Measurements from ENCODE around the gene NME9. TPM values are rescaled to one million over a fixed set of nuclear protein-coding genes. Genes with fewer than 3 reads are reported as not detected.

The NME9 gene
- total RNA-seq (2022) (not detected in 2 replicates), Bru-seq, nascent RNA (percentile 4 among the genes with signal in this experiment), BruChase-seq, experiment 1, labeled RNA remaining after a 2-hour chase (percentile 4 among the genes with signal in this experiment), BruChase-seq, experiment 2, labeled RNA remaining after a 6-hour chase (percentile 5 among the genes with signal in this experiment)
- long read RNA-seq, partial matches to known transcripts: 0 of 2 reads
- long read RNA-seq, other reads (novel, unspliced or antisense): 2 of 2 reads

- intact Hi-C loops (cut with micrococcal nuclease; ENCODE audit: unreplicated experiment): loop anchor here (1.0 kb wide), 2 partner anchors 19 to 149 kb away; partner anchors contain the start of gene MRAS
- Mint-ChIP-seq H3K36me3 (ENCODE audit: insufficient read depth, unreplicated experiment) (peaks cover 6% of the 10 kb centered on the region), H3K4me3 (ENCODE audit: unreplicated experiment) (peak within 1 kb of the TSS; percentile 80), H3K4me1 (ENCODE audit: low read depth, unreplicated experiment) (no peaks in the 10 kb centered on the region), H3K27ac (ENCODE audit: unreplicated experiment) (peak within 1 kb of the TSS; percentile 68), H3K9me3 (ENCODE audit: unreplicated experiment) (no peaks in the 10 kb centered on the region), H3K27me3 (ENCODE audit: insufficient read depth, unreplicated experiment) (no peaks in the 10 kb centered on the region)
- DNase-seq: peak; percentile 93
- ChIA-PET POLR2A (no interaction called here), CTCF (interaction anchor here (1.2 to 1.4 kb wide), 2 partner anchors 19 to 105 kb away, joined by 3 to 10 read pairs; partner anchors contain the start of genes ESYT3 and MRAS)
- Histone ChIP-seq H3K4me1 (no peaks in the 10 kb centered on the region), H3K4me3 (ENCODE audit: low read depth, low read length) (peak within 1 kb of the TSS; percentile 80), H3K9me3 (no peaks in the 10 kb centered on the region), H3K36me3 (ENCODE audit: control insufficient read depth, insufficient read depth, low read length) (no peaks in the 10 kb centered on the region), H3K27me3 (replicated peaks; ENCODE audit: control insufficient read depth, insufficient read depth, low read length) (no peaks in the 10 kb centered on the region)
- peak; percentile 40 to 87 for TF ChIP-seq CTCF (IDR thresholded peaks at IDR 0.05; ENCODE audit: insufficient read depth in 1 of 2, low read depth in 1 of 2, low read length in 1 of 2, severe bottlenecking in 1 of 2, unreplicated experiment in 1 of 2)
- BruUV-seq (replicated peaks): no TSS peak
Observed at GRCh38 chr3:138329127-138329983, at the start of gene NME9. Gene NME9 (minus strand): TSS chr3:138329851. CDS start chr3:138329335, 516 bp downstream.

GRCh38 chr3:138378990-138379389, 49.3 kb upstream of the NME9 start:
- ChIA-PET CTCF (no interaction called here), POLR2A (no interaction called here)
- intact Hi-C loops (cut with micrococcal nuclease; ENCODE audit: unreplicated experiment): no loop called here
- no peak overlapping the region for H3K4me3 Mint-ChIP-seq (ENCODE audit: unreplicated experiment)
- no peaks in the 10 kb centered on the region for H3K36me3 Mint-ChIP-seq (ENCODE audit: insufficient read depth, unreplicated experiment)
- peaks cover 5% of the 10 kb centered on the region for H3K9me3 Mint-ChIP-seq (ENCODE audit: unreplicated experiment)
- H3K27me3 Mint-ChIP-seq (ENCODE audit: insufficient read depth, unreplicated experiment): no peaks in the 10 kb centered on the region
- Histone ChIP-seq H3K4me1 (peaks cover 9% of the 10 kb centered on the region), H3K9me3 (no peaks in the 10 kb centered on the region; the same call in 1 of the 2 replicates), H3K4me3 (ENCODE audit: low read depth, low read length) (no peak overlapping the region), H3K27me3 (replicated peaks; ENCODE audit: control insufficient read depth, insufficient read depth, low read length) (no peaks in the 10 kb centered on the region), H3K36me3 (ENCODE audit: control insufficient read depth, insufficient read depth, low read length) (no peaks in the 10 kb centered on the region)
- H3K27ac Mint-ChIP-seq (ENCODE audit: unreplicated experiment): no peak overlapping the region
- no peak for DNase-seq
- BruUV-seq (replicated peaks): no TSS peak
- no peak for TF ChIP-seq CTCF (IDR thresholded peaks at IDR 0.05; ENCODE audit: insufficient read depth in 1 of 2, low read depth in 1 of 2, low read length in 1 of 2, severe bottlenecking in 1 of 2, unreplicated experiment in 1 of 2)
- H3K4me1 Mint-ChIP-seq (ENCODE audit: low read depth, unreplicated experiment): peaks cover 14% of the 10 kb centered on the region

- Mint-ChIP-seq H3K4me1 (ENCODE audit: low read depth, unreplicated experiment) (peaks cover 10% of the 10 kb centered on the region), H3K4me3 (ENCODE audit: unreplicated experiment) (no peak overlapping the region), H3K9me3 (ENCODE audit: unreplicated experiment) (no peaks in the 10 kb centered on the region), H3K27ac (ENCODE audit: unreplicated experiment) (no peak overlapping the region), H3K27me3 (ENCODE audit: insufficient read depth, unreplicated experiment) (no peaks in the 10 kb centered on the region), H3K36me3 (ENCODE audit: insufficient read depth, unreplicated experiment) (no peaks in the 10 kb centered on the region)
- no peak for DNase-seq
- H3K4me3 ChIP-seq (ENCODE audit: low read depth, low read length): no peak overlapping the region
- POLR2A ChIA-PET: no interaction called here
- H3K9me3 ChIP-seq: no peaks in the 10 kb centered on the region; the same call in 1 of the 2 replicates
- peaks cover 9% of the 10 kb centered on the region for H3K4me1 ChIP-seq
- intact Hi-C loops (cut with micrococcal nuclease; ENCODE audit: unreplicated experiment): no loop called here
- no peaks in the 10 kb centered on the region for H3K27me3 ChIP-seq (replicated peaks; ENCODE audit: control insufficient read depth, insufficient read depth, low read length)
- H3K36me3 ChIP-seq (ENCODE audit: control insufficient read depth, insufficient read depth, low read length): no peaks in the 10 kb centered on the region
- no TSS peak for BruUV-seq (replicated peaks)
- CTCF ChIA-PET: no interaction called here
- TF ChIP-seq CTCF (IDR thresholded peaks at IDR 0.05; ENCODE audit: insufficient read depth in 1 of 2, low read depth in 1 of 2, low read length in 1 of 2, severe bottlenecking in 1 of 2, unreplicated experiment in 1 of 2): no peak
Observed at GRCh38 chr3:138378331-138378730, 48.7 kb upstream of the NME9 start.
